Colonic mucosa (tissue), 4 donors: Measurements from ENCODE around the gene AQP5. TPM values are rescaled to one million over a fixed set of nuclear protein-coding genes. Genes with fewer than 3 reads are reported as not detected.

Experiments
- DNase-seq: peaks from one replicate; pipeline ENCODE4 v3.0.0-alpha.2; 2020
- H3K27ac ChIP-seq: fragments of 200-600 bp; one replicate; pipeline ENCODE4 v1.8.0; 2021
- H3K27me3 ChIP-seq: fragments of 200-600 bp; one replicate; pipeline ENCODE4 v1.8.0; 2021
- H3K36me3 ChIP-seq: fragments of 200-600 bp; one replicate; pipeline ENCODE4 v1.8.0; 2021
- H3K4me1 ChIP-seq: fragments of 200-600 bp; one replicate; pipeline ENCODE4 v1.8.0; 2021; ENCODE audit warnings: mild to moderate bottlenecking
- H3K4me3 ChIP-seq: fragments of 200-600 bp; one replicate; pipeline ENCODE4 v1.8.0; 2021
- H3K9ac ChIP-seq, 2 donors: one replicate each; pipeline ENCODE4 v1.7.0; 2013; ENCODE audit warnings: control low read depth in 2 of 2, low read depth in 2 of 2, low read length in 2 of 2
- H3K9me3 ChIP-seq: fragments of 200-600 bp; one replicate; pipeline ENCODE4 v1.8.0; 2021
- CTCF ChIP-seq: fragments of 200-600 bp; IDR thresholded peaks from one replicate; pipeline ENCODE4 v1.8.0; 2022; ENCODE audit warnings: antibody characterized with exemption, mild to moderate bottlenecking
- intact Hi-C: fragments of 100-400 bp; cut with DNase I; formaldehyde crosslinking; loops from one replicate; pipeline ENCODE4 v1.14.1; 2022
- total RNA-seq, 2 donors: library from RNA; stranded (reverse); fragmentation: NEBNext Ultra II Directional in 1 of 2; extraction: Animal tissue kit (Norgen Biotek cat#: 25700) in 1 of 2; gene quantifications; one replicate each; pipeline ENCODE4 v1.2.1, GENCODE V29; 2021
- donor health status: healthy.
- donor health status: DM: no; HTN: no; CAD: no.
- donor health status: DM: no; HTN: no; CAD: no.

The AQP5 gene
- total RNA-seq, 2 donors from 2014 or later = not detected

- no peaks in the 10 kb centered on the region for H3K27me3 ChIP-seq
- H3K4me1 ChIP-seq = peaks cover 8% of the 10 kb centered on the region
- no peak overlapping the region for H3K9ac ChIP-seq
- intact Hi-C loops = no loop called here
- no peaks in the 10 kb centered on the region for H3K36me3 ChIP-seq
- no peak for TF ChIP-seq CTCF
- DNase-seq = no peak
- H3K4me3 ChIP-seq = no peak overlapping the region
- H3K27ac ChIP-seq = no peak overlapping the region
- no peaks in the 10 kb centered on the region for H3K9me3 ChIP-seq
These were observed 19.8 kb upstream of the AQP5 start for GRCh38 chr12:49941556-49942511.

GRCh38 chr12:49942512-49942893 is 19.2 kb upstream of the AQP5 start:
- Histone ChIP-seq H3K9me3 (no peaks in the 10 kb centered on the region), H3K27ac (no peak overlapping the region), H3K36me3 (no peaks in the 10 kb centered on the region), H3K27me3 (no peaks in the 10 kb centered on the region), H3K4me1 (peaks cover 8% of the 10 kb centered on the region), H3K4me3 (no peak overlapping the region), H3K9ac (no peak overlapping the region)
- no peak for TF ChIP-seq CTCF
- intact Hi-C loops = no loop called here
- no peak for DNase-seq

- Histone ChIP-seq H3K27ac (no peak overlapping the region), H3K27me3 (no peaks in the 10 kb centered on the region), H3K9ac (no peak overlapping the region), H3K36me3 (no peaks in the 10 kb centered on the region), H3K4me1 (peaks cover 8% of the 10 kb centered on the region), H3K9me3 (no peaks in the 10 kb centered on the region), H3K4me3 (no peak overlapping the region)
- peak; percentile 76 for DNase-seq
- TF ChIP-seq CTCF = no peak
- intact Hi-C loops = no loop called here
These were observed 18.6 kb upstream of the AQP5 start for GRCh38 chr12:49942921-49943624.

- intact Hi-C loops = no loop called here
- no peaks in the 10 kb centered on the region for H3K27me3 ChIP-seq
These were observed 18.1 kb upstream of the AQP5 start for GRCh38 chr12:49943625-49943960.

GRCh38 chr12:49944046-49944445 is 17.6 kb upstream of the AQP5 start:
- intact Hi-C loops = no loop called here
- no peaks in the 10 kb centered on the region for H3K36me3 ChIP-seq
- no peak overlapping the region for H3K4me3 ChIP-seq
- no peaks in the 10 kb centered on the region for H3K9me3 ChIP-seq
- no peak overlapping the region for H3K9ac ChIP-seq
- peaks cover 8% of the 10 kb centered on the region for H3K4me1 ChIP-seq
- H3K27ac ChIP-seq = no peak overlapping the region
- H3K27me3 ChIP-seq = no peaks in the 10 kb centered on the region
- no peak for DNase-seq
- TF ChIP-seq CTCF = no peak

More at GRCh38 chr12:49943625-49943960, 18.1 kb upstream of the AQP5 start:
- peaks cover 8% of the 10 kb centered on the region for H3K4me1 ChIP-seq
- no peaks in the 10 kb centered on the region for H3K9me3 ChIP-seq
- H3K9ac ChIP-seq = no peak overlapping the region
- no peak overlapping the region for H3K27ac ChIP-seq
- H3K4me3 ChIP-seq = no peak overlapping the region
- no peak for DNase-seq
- no peak for TF ChIP-seq CTCF
- no peaks in the 10 kb centered on the region for H3K36me3 ChIP-seq
